Posterior vena cava (tissue), 2 donors: ENCODE measurements around the gene MACROD2. TPM values are rescaled to one million over a fixed set of nuclear protein-coding genes. Genes with fewer than 3 reads are reported as not detected.

Experiments used
- DNase-seq: peaks from one replicate; pipeline ENCODE4 v3.0.0-alpha.2; 2020; ENCODE audit warnings: low spot score
- intact Hi-C, 2 donors: fragments of 100-400 bp; cut with DNase I; formaldehyde crosslinking; loops; one replicate each; pipeline versions ENCODE4 v1.14.1 to v1.14.2; 2022 to 2023
- total RNA-seq, 2 donors: library from RNA; stranded (reverse); fragmentation: NEBNext Ultra II Directional; extraction: Animal tissue kit (Norgen Biotek cat#: 25700); gene quantifications; one replicate each; pipeline ENCODE4 v1.2.1, GENCODE V29; 2021
- donor health status: DM: yes; HTN: yes; CAD: no.
- donor health status: DM: yes; HTN: yes; CAD: no.

The MACROD2 gene
- total RNA-seq, 2 donors from 2014 or later: 15.5 to 25.5 TPM

DNA sequence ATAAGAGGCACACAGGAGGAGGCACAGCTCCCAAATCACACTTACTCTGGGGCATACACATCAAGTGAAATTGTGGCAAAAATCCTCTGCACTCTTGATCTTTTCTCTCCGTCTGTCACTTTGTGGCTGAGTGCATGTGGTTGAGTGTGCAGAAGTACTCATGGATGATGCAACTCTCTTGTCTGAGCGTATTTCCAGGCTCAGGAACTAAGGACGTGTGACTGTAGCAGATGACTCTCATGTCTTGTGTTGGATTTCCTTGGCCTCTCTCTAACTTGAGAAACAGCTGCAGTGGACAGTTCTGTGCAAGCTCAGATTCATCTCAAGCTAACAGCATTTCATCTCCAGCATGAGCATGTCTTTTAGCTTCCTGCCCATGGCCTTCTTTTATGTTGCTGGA lies 587.5 kb downstream of the MACROD2 start:
- intact Hi-C loops: no loop called here
- no peak for DNase-seq

DNA sequence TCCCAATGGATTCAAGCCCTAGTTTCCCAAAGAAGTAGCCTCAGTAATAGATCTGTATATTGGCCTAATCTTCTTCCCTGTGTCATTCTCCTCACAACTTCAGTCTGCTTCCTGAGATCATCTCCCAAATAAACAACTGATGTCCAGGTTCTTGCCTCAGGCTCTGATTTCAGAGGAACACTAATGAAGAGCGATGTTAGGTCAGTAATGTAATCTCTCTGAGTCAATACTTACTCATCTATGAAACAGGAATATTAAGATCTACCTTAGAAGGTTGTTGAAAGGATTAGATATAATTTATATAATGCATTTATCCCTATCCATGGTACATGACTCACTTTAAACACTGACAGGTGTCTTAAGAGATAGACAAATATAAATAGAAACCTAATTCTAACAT lies 588.1 kb downstream of the MACROD2 start:
- no peak for DNase-seq
- intact Hi-C loops: no loop called here

DNA sequence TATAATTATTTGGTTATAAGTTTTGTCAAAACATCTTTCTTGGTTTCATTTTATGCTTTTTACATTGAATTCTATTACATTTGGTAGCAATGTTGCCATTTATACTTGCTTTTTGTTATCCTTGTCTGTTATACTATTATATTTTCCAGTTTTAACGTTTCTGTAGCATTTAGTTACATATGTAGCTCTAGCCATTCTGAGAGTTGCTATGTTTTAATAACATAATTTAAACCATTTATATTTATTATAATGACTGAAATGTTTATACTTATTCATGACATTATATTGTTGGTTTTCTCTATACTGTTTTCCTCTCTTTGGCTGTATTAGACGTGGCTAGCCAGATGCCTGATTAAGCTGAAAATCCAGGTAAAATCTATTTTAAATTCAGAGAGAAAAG lies 594.1 kb downstream of the MACROD2 start:
- intact Hi-C loops: no loop called here
- no peak for DNase-seq

DNA sequence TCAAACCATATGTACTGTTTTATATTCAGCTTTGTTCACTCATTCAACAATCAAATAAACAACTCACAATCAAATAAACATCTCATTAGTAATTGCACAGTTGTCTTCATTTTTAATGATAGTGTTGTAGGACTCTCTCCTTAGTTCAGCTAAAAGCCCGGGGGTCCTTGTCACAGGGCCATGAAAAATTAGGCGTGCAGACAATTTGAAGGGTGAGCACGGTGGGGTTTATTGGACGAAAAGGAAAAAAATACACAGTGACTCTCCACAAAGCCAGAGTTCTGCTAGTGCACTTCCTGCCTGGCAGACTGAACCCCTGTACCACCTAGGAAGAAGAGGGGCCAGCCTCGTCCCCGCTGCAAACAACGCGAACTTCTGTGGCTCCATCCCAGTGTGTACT lies 599.7 kb downstream of the MACROD2 start:
- no peak for DNase-seq
- intact Hi-C loops: no loop called here

DNA sequence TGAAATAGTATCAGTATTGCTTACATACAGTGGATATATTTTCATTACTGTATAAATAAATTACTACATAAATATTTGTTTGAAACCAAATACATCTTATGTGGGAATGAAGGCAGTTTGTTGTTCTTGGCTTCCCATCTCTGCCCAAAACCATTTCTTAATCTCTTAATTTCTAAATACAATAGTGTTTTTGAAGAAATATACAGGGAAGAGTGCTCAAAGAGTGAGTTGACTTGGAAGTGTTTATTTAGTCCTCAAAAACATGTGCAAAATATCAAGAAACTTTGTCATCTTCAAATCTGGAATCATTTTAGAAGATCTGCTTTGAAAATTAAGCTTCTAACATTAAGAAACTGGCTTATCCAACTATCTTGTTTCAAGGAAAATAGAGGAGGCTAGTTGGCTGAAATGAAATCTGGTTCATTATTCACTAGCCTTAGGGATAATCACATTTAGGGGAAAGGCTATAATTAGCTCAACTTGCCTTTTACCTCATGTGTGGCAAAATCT lies 601.9 kb downstream of the MACROD2 start:
- intact Hi-C loops: no loop called here
- no peak for DNase-seq

DNA sequence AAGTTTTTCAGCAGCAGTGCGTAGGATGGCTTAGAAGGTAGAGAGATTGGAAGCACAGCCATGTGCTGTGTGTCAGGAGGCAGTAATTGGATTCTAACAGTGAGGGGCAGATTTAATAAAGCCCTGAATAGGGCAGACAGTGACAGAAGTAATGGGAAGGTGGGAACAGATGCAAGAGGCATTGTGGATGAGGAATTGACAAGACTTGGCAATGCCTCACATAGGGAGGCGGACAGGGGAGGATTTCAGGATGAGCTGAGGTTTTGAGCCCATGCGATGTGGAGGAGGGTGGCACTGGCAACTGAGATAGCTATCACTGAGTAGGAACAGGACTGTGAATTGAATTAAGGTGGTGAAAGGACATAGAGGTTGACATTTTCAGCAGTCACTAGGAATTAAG lies 604.3 kb downstream of the MACROD2 start:
- DNase-seq: no peak
- intact Hi-C loops: no loop called here

DNA sequence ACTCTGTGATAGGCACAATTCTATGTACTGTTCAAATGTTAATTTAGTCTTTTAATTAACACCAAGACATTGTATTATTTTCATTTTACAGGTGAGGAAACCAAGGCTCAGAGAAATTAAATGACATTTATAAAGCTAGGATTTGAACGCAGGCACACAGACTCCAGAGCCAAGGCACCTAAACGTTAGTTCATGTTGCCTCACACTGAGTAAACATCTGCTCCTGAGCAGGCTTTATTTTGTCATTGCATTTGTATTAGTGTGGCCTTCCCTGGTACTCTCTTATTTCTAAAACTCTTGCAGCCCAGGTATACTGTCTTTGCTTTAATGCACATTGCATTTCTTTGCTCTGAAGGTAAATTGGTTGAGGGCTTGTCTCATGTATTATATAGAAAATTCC lies 605.2 kb downstream of the MACROD2 start:
- DNase-seq: no peak
- intact Hi-C loops: no loop called here

DNA sequence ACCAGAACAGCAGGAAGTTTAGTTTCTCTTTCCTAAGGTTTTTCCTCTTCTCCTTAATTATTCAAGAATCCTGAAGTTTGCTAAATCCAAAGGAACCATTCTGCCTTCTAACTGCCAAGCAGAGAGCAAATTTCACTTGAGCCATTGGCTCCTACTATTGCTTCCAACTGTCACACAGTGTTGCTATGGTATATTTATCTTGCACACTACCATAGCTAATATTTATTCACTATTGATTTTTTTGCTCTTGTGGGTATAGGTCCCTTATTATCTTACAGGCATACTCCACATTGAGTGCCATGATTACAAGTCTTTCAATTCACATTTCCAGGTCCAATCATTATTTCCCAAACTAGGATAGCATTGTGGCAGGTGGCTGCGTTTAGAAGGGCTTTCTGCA lies 608.8 kb downstream of the MACROD2 start:
- no peak for DNase-seq
- intact Hi-C loops: no loop called here

DNA sequence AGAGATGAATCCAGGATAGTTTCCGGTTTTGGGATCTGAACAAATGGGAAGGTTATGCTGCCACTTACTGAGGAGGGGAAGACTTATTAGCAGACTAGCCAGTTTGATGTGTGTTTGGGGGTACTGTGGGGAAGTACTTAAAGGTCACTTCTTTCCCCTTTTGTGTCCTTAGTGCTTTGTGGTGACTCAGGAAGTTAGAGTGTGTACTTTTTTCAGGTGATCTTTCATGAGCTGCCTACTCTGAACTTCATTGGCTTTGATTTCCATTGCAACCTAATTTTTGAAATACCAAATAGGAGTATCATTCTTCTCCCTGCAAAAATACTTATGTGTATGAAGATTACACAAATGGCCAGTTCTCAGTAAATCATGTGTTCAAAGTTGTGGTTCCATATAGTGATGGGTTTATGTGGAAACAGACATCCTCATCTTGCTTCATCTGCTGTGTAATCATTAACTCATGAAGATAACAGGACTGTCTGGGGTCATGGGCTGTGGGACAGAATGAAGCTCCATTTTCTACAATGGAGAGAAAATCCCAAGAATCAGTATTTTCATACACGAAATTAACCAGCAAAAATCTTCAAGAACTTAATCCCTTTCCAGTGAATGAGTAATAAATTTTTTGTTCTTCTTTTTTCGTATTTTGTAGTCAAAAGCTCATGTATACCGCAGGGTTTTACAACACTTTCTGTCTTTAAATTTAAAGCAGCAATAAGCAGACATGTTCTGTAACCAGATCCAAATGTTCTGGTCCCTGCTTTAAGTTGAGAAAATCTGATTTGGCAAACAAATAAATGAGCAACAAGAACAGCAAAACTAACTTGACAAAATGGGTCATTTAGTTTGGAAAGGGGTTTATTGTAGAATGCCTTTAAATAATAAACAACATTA lies 614.3 kb downstream of the MACROD2 start:
- intact Hi-C loops: no loop called here
- DNase-seq: no peak

DNA sequence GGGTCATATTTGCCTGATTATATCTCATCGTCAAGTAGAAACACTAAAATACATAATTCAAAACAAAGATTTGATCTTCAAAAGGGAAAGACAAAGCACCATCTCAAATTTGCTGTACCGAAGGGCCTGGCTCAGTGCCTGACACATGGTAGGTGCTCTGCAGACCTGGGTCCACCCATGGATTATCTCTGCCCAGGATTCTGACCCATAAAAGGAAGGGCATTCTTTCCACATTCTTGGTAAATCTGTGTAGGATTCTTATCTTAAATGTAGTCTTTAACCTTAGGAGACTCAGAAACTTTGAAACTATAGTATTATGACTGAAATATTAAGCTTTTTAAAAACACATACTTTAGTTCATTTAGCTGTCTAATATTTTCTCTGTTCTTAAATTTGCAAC lies 616.2 kb downstream of the MACROD2 start:
- intact Hi-C loops: no loop called here
- DNase-seq: no peak

DNA sequence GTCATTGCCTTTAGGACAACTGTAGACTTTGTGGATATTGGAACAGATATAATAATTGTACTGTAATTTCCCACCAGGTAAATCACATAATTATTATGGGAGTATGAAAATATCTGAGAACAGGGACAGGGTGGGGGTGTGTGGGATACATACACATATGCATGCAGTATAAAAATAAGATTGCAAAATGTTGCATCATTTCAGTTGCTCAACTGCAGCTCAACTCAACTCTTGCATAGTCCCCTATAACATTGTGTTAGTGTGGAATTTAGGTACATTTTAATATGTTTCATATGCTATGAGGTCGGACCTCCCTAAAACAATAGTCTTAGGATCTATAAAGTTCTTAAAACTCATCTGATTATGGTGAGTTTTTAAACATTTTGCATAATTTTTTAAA lies 617.1 kb downstream of the MACROD2 start:
- no peak for DNase-seq
- intact Hi-C loops: no loop called here

DNA sequence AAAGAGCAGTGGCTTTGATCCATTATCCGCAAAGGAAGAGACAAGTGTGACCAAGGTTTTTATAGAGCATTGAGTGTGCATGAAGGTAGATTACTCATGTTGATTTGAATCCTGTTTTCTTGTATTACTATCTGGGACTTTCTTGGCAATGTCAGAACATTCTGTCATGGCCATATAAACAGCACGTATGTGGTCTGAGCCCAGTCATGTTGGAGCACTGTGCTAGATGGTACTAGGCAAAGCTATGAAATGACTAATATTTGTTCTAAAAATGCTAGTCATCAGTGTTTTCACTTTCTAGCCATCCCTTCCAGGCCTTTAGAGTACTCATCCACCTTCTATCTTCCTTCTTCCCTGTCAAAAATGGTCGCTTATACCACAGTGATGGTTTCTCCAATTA lies 620.7 kb downstream of the MACROD2 start:
- DNase-seq: no peak
- intact Hi-C loops: no loop called here

DNA sequence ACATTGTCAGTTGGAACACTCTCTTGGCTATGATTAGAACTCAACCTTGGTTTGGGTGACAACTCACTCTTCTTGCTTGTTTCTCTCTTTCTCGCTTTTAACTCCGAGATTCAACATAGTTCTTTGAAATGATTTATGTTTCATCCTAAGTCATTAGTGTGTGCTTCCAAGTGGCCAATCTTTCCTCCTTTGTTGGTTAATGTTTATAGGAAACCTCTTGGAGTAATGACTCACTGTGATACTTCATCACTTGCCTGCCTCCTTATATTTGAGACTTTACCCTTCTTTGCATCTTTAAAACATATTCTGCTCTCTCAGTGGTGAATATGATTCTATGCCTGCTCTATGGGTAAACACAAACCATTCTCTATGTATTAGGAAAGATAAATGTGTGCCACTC lies 621.8 kb downstream of the MACROD2 start:
- intact Hi-C loops: no loop called here
- DNase-seq: no peak

DNA sequence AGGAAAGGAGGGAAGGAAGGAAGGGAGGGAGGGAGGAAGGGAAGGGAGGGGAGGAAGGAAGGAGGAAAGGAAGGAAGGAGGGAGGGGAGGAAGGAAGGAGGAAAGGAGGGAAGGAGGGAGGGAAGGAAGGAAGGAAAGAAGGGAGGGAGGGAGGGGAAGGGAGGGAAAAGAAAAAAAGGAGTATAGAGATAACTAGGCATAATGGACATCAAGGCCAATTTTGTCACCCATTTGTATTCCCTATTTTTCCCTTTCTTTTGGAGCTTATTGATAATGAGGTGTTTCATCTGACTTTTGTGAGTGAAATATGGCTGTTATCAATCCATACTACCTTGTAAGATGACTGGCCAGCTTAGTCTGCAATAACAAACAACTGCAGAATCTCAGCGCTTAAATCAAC lies 624.1 kb downstream of the MACROD2 start:
- no peak for DNase-seq
- intact Hi-C loops: no loop called here

DNA sequence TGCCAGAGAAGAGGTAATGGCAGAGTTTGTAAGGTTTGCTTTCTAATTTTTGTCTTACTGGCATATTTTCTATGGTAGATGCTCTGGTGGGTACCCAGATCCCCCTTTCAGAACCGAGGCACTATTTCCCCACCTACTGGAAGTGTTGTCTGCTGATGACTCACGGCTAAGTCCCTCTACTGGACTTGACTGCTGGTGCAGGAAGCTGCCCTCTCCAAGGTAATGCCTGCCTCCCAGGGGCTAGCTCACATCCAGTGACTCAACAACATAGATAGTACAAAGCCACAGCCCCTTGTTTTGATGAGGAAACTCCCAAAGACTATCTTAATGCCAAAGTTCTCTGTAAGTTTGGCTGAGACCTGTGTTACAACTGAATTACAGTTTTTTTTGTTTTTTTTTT lies 627.5 kb downstream of the MACROD2 start:
- intact Hi-C loops: no loop called here

DNA sequence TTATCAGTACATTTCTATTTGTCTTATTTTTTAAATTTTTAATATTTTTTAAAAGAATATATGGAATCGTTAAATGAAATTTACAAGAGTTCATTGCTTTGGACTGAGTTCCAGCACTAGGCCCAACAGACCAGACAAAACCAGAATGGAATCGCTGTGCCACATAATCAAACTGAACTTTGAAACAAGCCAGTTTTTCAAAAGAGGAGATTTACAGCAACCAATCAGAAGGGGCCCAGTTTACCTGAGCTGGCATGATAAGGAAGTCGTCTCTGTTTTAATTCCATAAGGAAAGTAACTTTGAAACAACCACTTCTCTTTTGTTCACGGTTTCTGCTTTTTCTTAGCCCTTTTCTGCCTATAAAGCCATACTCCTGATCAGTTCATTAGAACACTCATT lies 635.7 kb downstream of the MACROD2 start:
- no peak for DNase-seq
- intact Hi-C loops: no loop called here

More for the DNA sequence above, 627.5 kb downstream of the MACROD2 start:
- no peak for DNase-seq

DNA sequence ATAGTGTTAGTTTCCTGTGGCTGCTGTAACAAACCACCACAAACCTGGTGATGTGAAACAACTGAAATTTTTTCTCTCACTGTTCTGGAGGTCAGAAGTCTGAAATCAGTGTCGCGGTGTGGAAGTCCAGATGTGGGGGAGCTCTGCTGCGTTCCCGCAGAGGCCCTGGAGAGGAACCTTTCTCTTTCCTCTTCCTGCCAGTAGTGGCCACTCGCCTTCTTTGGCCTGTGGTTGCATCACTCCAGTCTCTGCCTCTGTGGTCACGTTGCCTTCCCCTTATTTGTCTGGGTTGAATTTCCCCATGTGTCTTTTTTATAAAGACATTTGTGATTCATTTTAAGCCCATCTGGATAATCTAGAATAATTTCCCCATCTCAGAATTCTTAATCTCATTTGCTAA lies 637.6 kb downstream of the MACROD2 start:
- intact Hi-C loops: no loop called here

DNA sequence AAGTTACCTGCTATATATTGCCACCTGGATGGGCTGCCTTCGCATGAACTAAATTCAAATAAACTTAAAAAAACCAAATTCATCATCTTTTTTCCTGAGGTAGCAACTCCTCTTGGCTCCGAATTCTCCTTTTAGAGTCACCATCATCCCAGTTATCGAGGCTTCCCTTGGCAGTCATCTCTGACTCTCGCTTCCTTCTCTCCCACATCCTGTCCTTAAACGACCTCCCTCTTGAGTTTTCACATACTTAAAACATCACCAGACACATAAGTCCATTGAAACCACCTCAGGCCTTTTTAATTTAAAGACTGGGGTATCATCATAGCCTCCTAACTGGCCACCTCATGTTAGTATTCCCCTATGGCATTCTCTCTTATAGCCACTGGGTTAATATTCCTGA lies 638.2 kb downstream of the MACROD2 start:
- DNase-seq: no peak
- intact Hi-C loops: no loop called here

More for the DNA sequence above, 637.6 kb downstream of the MACROD2 start:
- no peak for DNase-seq

DNA sequence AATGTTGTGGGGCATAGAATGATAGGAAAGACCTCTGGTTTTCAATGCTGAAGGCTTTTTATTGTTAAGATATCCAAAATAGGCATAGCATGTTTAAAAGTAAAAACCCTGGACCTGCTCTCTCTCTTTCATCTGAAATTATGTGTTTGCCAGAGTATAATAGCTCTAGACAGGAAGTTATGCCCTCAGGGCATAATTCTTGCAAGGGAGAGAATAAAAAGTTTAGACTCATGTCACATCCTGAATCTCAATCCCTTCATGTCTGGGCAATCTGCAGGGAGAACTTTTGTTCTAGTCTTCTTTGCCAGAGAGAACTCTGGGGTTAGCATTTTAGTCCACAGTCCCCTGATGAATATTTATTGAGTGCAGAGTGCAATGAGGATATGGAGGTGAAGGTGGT lies 639.3 kb downstream of the MACROD2 start:
- no peak for DNase-seq
- intact Hi-C loops: no loop called here

DNA sequence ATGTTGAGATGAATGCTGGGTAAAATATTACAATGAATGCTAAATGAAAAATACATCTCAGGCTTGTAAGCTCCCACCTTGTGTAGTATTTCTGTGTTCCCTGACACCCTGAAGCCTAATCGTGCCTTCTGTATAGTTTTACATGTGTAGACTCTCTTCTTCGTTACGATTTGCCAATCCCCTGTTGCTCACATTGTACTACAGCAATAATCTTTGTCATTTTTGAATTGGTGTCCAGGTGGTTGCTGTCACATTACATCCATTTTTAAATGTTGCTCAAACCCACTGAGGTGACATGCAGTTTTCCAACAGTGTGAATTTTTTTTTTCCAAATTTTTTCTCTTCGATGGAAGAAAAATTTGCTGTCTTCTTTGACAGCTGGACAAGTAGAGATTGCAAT lies 642.1 kb downstream of the MACROD2 start:
- intact Hi-C loops: no loop called here
- no peak for DNase-seq

DNA sequence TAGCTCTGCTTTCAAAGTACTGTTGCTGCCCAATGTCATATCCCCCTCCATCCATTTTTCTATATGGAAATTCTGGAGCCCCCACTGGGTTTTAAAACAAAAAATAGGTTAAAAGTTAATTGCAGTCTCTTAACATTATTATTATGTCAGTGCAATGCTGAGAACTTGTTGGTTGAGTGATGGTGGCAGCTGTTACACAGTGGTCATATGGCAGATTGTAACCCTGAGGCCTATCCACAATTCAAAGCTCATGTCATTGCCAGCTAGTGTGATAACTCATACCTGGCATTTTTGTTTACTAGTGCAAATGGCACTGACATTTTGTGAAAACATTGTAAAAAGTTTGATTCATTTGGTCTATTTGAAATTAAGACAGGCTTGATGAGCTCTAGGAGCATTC lies 647.8 kb downstream of the MACROD2 start:
- no peak for DNase-seq
- intact Hi-C loops: no loop called here
